SU-DHL-6 (cell line): ENCODE measurements around the gene TENT5A.

Experiments used
- EZH2phosphoT487 ChIP-seq: fragments of 200-600 bp; sonication (generic), shearing (Covaris generic); conservative IDR thresholded peaks from 2 replicates; pipeline ENCODE4 v1.6.1; 2018; ENCODE audit warnings: mild to moderate bottlenecking, antibody characterized with exemption, low read length, moderate library complexity, mixed read lengths
- TF ChIP-seq, protein P1 (sequence below): fragments of 200-600 bp; sonication (generic); IDR thresholded peaks from one replicate; pipeline ENCODE4 v1.5.1; 2017; ENCODE audit warnings: antibody characterized with exemption, mild to moderate bottlenecking, low read length, moderate library complexity; ENCODE audit not compliant: insufficient read depth, poor library complexity, severe bottlenecking

DNA sequence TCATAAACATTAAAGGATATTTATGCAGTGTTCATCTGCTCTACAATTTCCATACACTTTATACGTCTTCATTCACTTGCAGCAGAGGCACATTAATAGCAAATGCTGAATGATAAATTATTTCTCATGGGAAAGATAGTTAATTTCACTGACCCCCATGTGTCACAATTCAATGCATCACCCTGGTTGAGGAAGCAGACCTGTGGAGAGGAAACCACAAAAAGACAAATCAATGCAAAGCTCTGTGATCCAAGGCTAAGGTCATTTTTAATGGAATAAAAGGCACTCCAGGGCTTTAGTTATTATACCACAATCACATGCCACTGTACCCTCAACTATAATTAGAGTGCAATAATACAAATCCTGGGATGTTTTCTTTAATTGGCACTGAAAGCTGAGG is 40.3 kb upstream of the TENT5A start:
- TF ChIP-seq, protein P1, sequence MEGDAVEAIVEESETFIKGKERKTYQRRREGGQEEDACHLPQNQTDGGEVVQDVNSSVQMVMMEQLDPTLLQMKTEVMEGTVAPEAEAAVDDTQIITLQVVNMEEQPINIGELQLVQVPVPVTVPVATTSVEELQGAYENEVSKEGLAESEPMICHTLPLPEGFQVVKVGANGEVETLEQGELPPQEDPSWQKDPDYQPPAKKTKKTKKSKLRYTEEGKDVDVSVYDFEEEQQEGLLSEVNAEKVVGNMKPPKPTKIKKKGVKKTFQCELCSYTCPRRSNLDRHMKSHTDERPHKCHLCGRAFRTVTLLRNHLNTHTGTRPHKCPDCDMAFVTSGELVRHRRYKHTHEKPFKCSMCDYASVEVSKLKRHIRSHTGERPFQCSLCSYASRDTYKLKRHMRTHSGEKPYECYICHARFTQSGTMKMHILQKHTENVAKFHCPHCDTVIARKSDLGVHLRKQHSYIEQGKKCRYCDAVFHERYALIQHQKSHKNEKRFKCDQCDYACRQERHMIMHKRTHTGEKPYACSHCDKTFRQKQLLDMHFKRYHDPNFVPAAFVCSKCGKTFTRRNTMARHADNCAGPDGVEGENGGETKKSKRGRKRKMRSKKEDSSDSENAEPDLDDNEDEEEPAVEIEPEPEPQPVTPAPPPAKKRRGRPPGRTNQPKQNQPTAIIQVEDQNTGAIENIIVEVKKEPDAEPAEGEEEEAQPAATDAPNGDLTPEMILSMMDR = no peak
- TF ChIP-seq EZH2phosphoT487 = no peak
